HG03342 (cell line): ENCODE measurements around the gene DGKI.

Experiments
- ATAC-seq: cut with Tn5 transposase; IDR thresholded peaks from one replicate; pipeline ENCODE4 v1.9.1; 2021; ENCODE audit warnings: mild to moderate bottlenecking, moderate library complexity; ENCODE audit not compliant: unreplicated experiment

The DGKI gene

GRCh38 chr7:137692399-137692798 lies 154.4 kb downstream of the DGKI start:
- no peak for ATAC-seq

GRCh38 chr7:137691566-137691965 lies 155.2 kb downstream of the DGKI start:
- ATAC-seq: no peak

GRCh38 chr7:137690635-137691034 lies 156.1 kb downstream of the DGKI start:
- no peak for ATAC-seq

- no peak for ATAC-seq
Observed at GRCh38 chr7:137689761-137690160, 157.0 kb downstream of the DGKI start.

- ATAC-seq: no peak
Observed at GRCh38 chr7:137687556-137688265, 159.1 kb downstream of the DGKI start.

DNA sequence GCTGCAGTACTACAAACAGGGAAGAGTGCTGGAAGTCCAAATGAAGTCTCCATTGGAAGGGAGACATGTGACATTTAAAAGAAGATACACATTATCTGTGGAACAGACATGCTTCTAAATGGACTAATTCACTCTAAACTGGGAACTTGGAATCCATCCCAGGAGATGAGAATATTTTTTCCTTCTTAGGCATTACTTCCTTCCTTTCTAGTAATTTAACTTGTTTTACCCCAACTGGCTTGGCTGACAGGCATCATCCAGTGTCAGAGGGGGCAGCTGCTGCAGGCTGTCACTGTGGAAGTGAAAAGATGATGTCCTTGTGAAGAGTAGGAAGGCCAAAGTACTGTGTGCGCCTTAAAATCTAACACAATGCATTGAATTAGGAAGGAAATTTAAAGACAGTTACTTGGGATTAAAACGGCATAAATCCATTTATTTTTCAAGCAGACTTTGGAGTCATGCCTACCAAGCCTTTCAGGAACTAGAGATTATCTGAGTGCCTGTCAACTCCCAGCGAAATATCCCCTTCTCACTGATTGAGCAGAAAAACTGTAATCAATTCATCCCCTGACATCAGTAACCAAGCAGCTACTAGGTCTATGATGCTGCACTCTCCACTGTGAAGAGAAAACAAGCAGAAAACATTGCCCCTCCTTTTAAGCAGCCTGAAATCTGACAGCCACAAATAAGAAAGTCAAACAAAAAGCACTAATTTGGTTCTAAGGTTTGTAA lies 161.2 kb downstream of the DGKI start:
- no peak for ATAC-seq

DNA sequence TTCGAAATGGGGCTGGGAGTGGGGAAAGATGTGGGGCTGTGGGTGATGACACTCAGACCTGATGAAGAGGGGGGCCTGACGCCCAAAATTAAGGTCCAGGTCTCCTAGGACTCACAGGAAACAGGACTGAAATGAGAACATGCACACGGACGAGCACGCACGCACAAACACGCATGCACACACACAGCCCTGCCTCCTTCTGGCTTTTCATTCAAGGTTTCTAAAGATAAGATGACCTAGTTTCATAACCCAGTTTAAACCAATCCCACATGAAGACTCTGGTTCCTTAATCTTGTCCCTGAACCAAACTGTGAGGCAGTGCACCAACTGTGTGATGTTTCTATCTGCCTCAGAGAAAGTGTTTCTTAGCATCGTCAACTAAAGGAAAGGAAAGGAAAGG lies 162.0 kb downstream of the DGKI start:
- no peak for ATAC-seq

GRCh38 chr7:137684316-137684715 lies 162.5 kb downstream of the DGKI start:
- ATAC-seq: no peak

DNA sequence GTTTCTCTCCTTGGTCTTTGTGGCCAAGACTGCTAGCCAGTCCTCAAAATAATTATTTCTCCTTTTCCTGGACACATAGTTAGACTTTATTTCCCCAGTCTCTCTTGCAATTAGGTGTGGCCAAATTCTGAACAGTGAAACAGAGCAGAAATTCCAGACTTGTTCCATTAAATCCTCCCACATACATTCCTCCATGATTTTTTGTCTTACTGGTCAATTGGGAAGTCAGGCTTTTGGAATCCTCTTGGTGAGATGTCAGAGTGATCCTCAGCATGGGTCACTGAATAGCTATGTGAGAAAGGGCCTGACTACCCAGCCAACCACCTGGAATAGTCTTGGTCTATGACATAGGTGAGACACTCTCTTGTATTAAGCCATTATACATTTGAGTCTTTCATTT lies 164.2 kb downstream of the DGKI start:
- no peak for ATAC-seq

GRCh38 chr7:137681657-137682562 lies 164.9 kb downstream of the DGKI start:
- no peak for ATAC-seq

DNA sequence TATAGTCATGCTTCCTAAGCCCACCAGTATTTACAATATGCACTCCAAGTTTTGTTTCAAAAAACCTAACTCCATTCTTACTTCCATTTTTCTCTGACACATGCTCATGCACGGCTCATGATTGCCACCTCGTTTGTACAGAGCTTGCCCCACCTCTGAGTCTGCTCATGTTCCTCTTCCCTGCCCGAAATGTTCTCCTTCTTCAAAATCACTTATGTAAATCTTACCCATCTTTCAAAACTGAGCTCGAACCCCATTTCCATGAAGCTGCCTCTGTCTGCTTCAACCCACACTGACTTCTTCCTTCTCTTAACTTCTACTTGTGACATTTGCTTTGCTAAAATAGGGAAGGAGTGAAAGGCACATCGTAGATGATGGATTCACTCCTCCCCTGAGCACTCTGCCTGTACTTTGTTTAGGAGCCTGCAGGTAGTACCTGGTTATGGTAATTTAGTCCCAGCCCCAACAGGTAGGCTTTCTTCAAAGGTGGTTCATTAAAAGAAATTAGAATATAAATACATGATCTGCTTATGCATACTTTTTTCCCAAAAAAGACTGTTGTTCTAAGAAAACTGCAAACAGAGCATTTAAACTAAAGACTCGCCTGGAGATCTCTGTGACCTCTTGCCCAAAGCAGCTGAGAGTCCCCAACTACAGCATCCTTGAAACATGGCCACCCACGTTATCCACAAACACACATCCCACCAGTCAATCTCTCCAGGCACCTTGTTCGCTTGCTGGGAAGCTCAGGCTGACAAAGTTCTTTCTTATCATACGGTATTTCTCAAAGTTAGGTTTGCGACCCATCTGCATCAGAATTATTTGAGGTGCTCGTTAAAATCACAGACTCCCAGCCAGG lies 172.0 kb downstream of the DGKI start:
- no peak for ATAC-seq

DNA sequence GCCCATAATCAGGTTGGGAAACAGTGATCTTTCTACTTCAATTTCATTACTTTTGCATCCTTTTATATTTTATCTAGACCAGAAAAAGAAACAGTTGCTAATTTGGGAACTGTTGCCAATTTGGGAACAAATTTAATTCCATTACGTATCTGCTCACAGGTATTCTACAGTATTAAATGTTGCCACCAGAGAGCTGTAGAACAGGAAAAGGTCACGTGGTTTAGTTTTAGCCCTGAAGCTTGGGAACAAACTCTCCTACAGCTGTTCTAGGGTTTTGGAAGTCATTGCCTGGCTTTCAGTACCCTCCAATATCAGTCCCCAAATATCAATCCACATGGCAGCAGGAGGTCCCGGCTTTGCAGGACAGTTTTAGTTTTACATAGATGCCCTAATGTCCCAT lies 172.7 kb downstream of the DGKI start:
- no peak for ATAC-seq

DNA sequence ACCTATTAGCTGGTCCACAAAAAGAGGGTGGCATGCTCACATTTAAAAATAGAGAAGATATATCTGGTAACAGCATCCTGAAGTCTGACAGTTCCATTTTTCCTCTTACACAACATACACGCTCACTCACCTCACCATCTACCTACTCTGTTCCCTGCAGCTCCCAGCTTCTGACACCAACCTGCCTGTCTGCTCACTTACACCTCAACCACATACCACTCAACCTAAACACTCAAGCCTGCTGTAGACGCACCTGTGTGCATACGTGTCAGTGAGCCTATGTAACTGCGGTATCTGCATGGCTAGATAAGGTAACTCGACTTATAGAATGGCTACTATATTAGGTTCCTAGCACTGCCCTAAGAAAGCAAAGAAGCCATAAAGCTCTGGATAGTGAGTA lies 174.9 kb downstream of the DGKI start:
- ATAC-seq: no peak

GRCh38 chr7:137670222-137671064 lies 176.3 kb downstream of the DGKI start:
- ATAC-seq: no peak

DNA sequence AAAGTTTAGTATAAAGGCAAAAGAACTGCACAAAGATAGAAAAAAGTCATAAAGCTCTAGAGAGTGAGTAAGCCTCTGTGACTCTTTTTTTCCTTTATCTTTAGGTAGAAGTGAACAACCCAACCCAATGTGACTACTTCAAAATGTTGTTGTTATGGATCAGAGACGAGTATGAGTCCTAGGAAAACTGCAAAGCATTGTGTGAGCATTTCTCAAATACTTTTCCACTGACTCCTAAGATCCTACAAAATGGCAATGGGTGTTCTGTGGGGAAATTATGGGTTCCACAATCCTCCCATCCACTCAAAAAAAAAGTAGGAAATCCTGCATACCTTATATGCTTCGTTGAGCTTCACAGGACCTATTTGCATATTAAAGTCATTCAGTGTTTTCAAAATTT lies 177.1 kb downstream of the DGKI start:
- no peak for ATAC-seq

- no peak for ATAC-seq
Observed at GRCh38 chr7:137668404-137668803, 178.4 kb downstream of the DGKI start.

DNA sequence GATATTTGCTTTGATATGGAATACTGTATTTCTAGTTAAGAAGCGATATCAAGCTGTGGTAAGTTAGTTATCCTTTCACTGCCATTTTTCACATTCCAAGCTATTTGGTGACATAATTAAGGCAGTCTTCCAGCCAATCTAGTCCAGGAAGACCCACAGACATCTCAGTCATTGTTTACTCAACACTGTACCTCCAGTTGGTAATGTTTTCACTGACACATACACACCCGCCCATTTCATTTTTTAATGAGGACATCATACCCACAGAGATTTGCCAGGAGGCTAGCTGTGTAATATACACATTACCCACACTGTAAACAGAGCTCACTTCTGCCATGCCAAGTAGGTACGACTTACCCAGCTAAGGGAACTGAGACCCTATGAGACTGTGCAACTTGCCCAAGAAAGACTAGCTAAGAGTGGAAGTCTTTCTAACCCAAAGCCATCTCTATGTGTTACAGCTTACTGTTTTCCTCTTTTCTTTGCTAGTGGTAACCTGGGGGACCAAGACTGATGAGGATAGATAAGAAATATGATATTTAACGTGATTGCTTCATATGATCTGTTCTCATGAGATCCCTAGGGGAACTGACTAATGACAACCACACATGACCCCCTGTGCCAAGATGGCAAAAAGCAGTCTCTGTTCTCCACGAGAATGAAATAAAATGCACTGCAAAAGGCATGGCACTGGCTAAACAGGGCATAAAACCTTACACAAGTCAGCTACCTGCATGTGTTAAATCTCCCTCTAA lies 179.0 kb downstream of the DGKI start:
- no peak for ATAC-seq

DNA sequence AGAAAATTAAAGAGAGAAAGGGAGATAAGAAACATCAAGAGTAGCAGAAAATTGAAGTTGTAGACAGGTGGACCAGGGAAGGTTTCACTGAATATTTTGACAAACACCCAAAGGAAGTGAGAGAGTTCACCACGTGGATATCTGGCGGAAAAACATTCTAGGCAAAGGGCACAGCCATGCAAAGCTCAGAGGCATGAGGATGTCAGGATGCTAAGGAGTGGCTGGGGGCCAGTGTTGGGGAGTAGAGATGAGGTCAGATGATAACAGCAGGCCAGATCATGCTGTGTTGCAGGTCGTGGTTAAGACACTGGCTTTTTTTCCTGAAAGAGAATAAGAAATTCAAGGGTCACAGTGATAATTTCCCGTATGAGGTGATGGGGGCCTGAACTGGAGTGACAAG lies 181.9 kb downstream of the DGKI start:
- ATAC-seq: no peak

- no peak for ATAC-seq
Observed at GRCh38 chr7:137661634-137662033, 185.1 kb downstream of the DGKI start.
